HCT116 (cell line): ENCODE measurements around the gene TMEM86A. TPM values are rescaled to one million over a fixed set of nuclear protein-coding genes. Genes with fewer than 3 reads are reported as not detected.

Experiments used
- ATAC-seq: fragments of 200-7000 bp; cut with Tn5 transposase; 2 replicates; pipeline ENCODE4 v1.9.1; 2020; ENCODE audit warnings: mild to moderate bottlenecking, moderate library complexity
- BruUV-seq: library from RNA; stranded (reverse); fragments of 400-500 nt; replicated peaks from 2 replicates; lab custom pipeline; 2021; lab: Mats Ljungman, UMichigan
- CTCF ChIA-PET: fragments of 300-600 bp; sonication (Branson Sonifier 250); formaldehyde crosslinking; loops from one replicate; lab custom pipeline; 2021; ENCODE audit warnings: antibody characterized with exemption; lab: Charles Lee
- POLR2A ChIA-PET: fragments of 300-600, 350-600 bp; sonication (Branson Sonifier 250); formaldehyde crosslinking; loops from one replicate; lab custom pipeline; 2021; ENCODE audit warnings: antibody characterized with exemption; lab: Charles Lee
- RAD21 ChIA-PET, 2 experiments: fragments of 300-600 bp; sonication (Branson Sonifier 250); formaldehyde crosslinking; loops; one replicate each; lab custom pipeline; 2023; ENCODE audit warnings: low total read pairs in 2 of 2; ENCODE audit not compliant: uncharacterized antibody in 2 of 2, unreplicated experiment in 2 of 2, low non-redundant PET in 1 of 2; lab: Charles Lee
- DNase-seq: peaks from one replicate; pipeline ENCODE4 v3.0.0-alpha.2; 2010; ENCODE audit warnings: low read depth, low spot score
- H2AFZ ChIP-seq: fragments of 200-600 bp; shearing (Covaris generic), sonication (generic); 2 replicates; pipeline ENCODE4 v1.6.1; 2017; ENCODE audit warnings: low read depth, mixed run types, mixed read lengths, antibody characterized with exemption, low read length; ENCODE audit not compliant: poor library complexity, severe bottlenecking
- H3K27ac ChIP-seq: 2 replicates; pipeline ENCODE4 v1.5.1; 2012; ENCODE audit warnings: low read depth, low read length
- H3K27me3 ChIP-seq: fragments of 200-600 bp; sonication (generic); 2 replicates; pipeline ENCODE4 v1.6.1; 2016; ENCODE audit warnings: mixed run types, low read length, mixed read lengths; ENCODE audit not compliant: insufficient read depth
- H3K36me3 ChIP-seq, 2 experiments: fragments of 200-500 bp in 1 of 2; fragments of 200-600 bp in 1 of 2; sonication (Bioruptor generic) in 1 of 2; sonication (generic) in 1 of 2; 2 replicates each; pipeline versions ENCODE4 v1.5.1 to v1.6.1; 2014 to 2016; ENCODE audit warnings: low read length in 2 of 2, inconsistent platforms in 1 of 2, mixed read lengths in 1 of 2, mixed run types in 1 of 2; ENCODE audit not compliant: insufficient read depth in 2 of 2, control insufficient read depth in 1 of 2
- H3K4me1 ChIP-seq, 2 experiments: fragments of 200-600 bp in 1 of 2; sonication (generic) in 1 of 2; 2 replicates each; pipeline versions ENCODE4 v1.5.1 to v1.6.1; 2012 to 2017; ENCODE audit warnings: low read length in 2 of 2, inconsistent platforms in 1 of 2, mild to moderate bottlenecking in 1 of 2, mixed read lengths in 1 of 2, mixed run types in 1 of 2, moderate library complexity in 1 of 2; ENCODE audit not compliant: insufficient read depth in 2 of 2, control insufficient read depth in 1 of 2
- H3K4me2 ChIP-seq: fragments of 200-600 bp; sonication (generic); 2 replicates; pipeline ENCODE4 v1.6.1; 2017; ENCODE audit warnings: mixed run types, low read length, mixed read lengths
- H3K4me3 ChIP-seq, 2 experiments: fragments of 200-600 bp in 1 of 2; sonication (generic) in 1 of 2; replicated peaks in 1 of 2; 2 replicates each; pipeline ENCODE4 v1.5.1; 2011 to 2016; ENCODE audit warnings: low read length in 2 of 2, control low read depth in 1 of 2, low read depth in 1 of 2, mild to moderate bottlenecking in 1 of 2, mixed read lengths in 1 of 2, mixed run types in 1 of 2
- H3K79me2 ChIP-seq: fragments of 200-600 bp; sonication (generic); 2 replicates; pipeline ENCODE4 v1.6.1; 2017; ENCODE audit warnings: mild to moderate bottlenecking, mixed run types, low read length, moderate library complexity, mixed read lengths; ENCODE audit not compliant: insufficient read depth
- H3K9ac ChIP-seq: fragments of 200-600 bp; sonication (generic); 2 replicates; pipeline ENCODE4 v1.6.1; 2016; ENCODE audit warnings: low read length, mixed read lengths
- H3K9me2 ChIP-seq: fragments of 200-600 bp; sonication (generic), shearing (Covaris generic); 2 replicates; pipeline ENCODE4 v1.6.1; 2017; ENCODE audit warnings: mixed run types, mild to moderate bottlenecking, moderate library complexity; ENCODE audit not compliant: insufficient read depth
- H3K9me3 ChIP-seq, 2 experiments: fragments of 200-500 bp in 1 of 2; fragments of 200-600 bp in 1 of 2; sonication (Bioruptor generic) in 1 of 2; sonication (generic) in 1 of 2; 2 replicates each; pipeline ENCODE4 v1.6.1; 2014 to 2017; ENCODE audit warnings: low read length in 2 of 2, mixed read lengths in 2 of 2, inconsistent platforms in 1 of 2, low read depth in 1 of 2, mild to moderate bottlenecking in 1 of 2, mixed run types in 1 of 2, moderate library complexity in 1 of 2; ENCODE audit not compliant: control insufficient read depth in 1 of 2, insufficient read depth in 1 of 2
- H4K20me1 ChIP-seq: fragments of 200-600 bp; sonication (generic), shearing (Covaris generic); 2 replicates; pipeline ENCODE4 v1.6.1; 2017; ENCODE audit warnings: mixed run types, mild to moderate bottlenecking, moderate library complexity; ENCODE audit not compliant: insufficient read depth
- CTCF ChIP-seq, 3 experiments: fragments of 200-600 bp in 1 of 3; sonication (generic) in 1 of 3; IDR thresholded peaks in 2 of 3; conservative IDR thresholded peaks in 1 of 3; 2 replicates each; pipeline ENCODE4 v1.5.1; 2012 to 2017; ENCODE audit warnings: low read depth in 2 of 3, low read length in 2 of 3, antibody characterized with exemption in 1 of 3, borderline replicate concordance in 1 of 3, control low read depth in 1 of 3, mild to moderate bottlenecking in 1 of 3, mixed read lengths in 1 of 3, mixed run types in 1 of 3, moderate library complexity in 1 of 3; ENCODE audit not compliant: insufficient read depth in 1 of 3
- ELF1 ChIP-seq: IDR thresholded peaks from 2 replicates; pipeline ENCODE4 v1.6.1; 2012; ENCODE audit warnings: low read depth, borderline replicate concordance
- FOSL1 ChIP-seq: IDR thresholded peaks from 2 replicates; pipeline ENCODE4 v1.6.1; 2012; ENCODE audit warnings: low read depth
- JUND ChIP-seq: IDR thresholded peaks from 2 replicates; pipeline ENCODE4 v1.6.1; 2012
- RAD21 ChIP-seq: IDR thresholded peaks from 2 replicates; pipeline ENCODE4 v1.6.1; 2012; ENCODE audit warnings: low read depth, mild to moderate bottlenecking
- REST ChIP-seq: IDR thresholded peaks from 2 replicates; pipeline ENCODE4 v1.6.1; 2012; ENCODE audit warnings: low read depth
- ZFX ChIP-seq: fragments of 450-650 bp; IDR thresholded peaks from 2 replicates; pipeline ENCODE4 v1.6.1; 2017
- intact Hi-C: fragments of 100-400 bp; cut with micrococcal nuclease; formaldehyde crosslinking; loops from 2 replicates; pipeline ENCODE4 v1.10.0; 2022
- total RNA-seq: library from RNA; stranded (reverse); gene quantifications from one replicate; pipeline ENCODE4 v1.2.1, GENCODE V29; 2021; ENCODE audit not compliant: unreplicated experiment

TMEM86A gene
- total RNA-seq, 1 experiment from 2014 or later: 2.0 TPM

- H3K36me3 ChIP-seq: no peaks in the 10 kb centered on the region
- TF ChIP-seq JUND (no peak), REST (no peak), RAD21 (no peak), CTCF (IDR thresholded peaks at IDR 0.05 in 2 of 3, conservative IDR thresholded peaks at IDR 0.05 in 1 of 3; ENCODE audit: borderline replicate concordance in 1 of 3, insufficient read depth in 1 of 3, low read depth in 2 of 3, low read length in 2 of 3) (no peak), ZFX (no peak), ELF1 (no peak), FOSL1 (no peak)
- TF ChIP-seq, all 23 proteins: peak for 0
- H3K27me3 ChIP-seq: peaks cover 7% of the 10 kb centered on the region; the same call in 1 of the 2 replicates
- no peaks in the 10 kb centered on the region for H3K9me3 ChIP-seq
- no peaks in the 10 kb centered on the region for H3K9me2 ChIP-seq
- H3K79me2 ChIP-seq: no peaks in the 10 kb centered on the region
- ChIA-PET RAD21 (no interaction called here), POLR2A (no interaction called here), CTCF (no interaction called here)
- H3K4me2 ChIP-seq: no peak overlapping the region
- no peaks in the 10 kb centered on the region for H3K4me1 ChIP-seq
- no peak overlapping the region for H3K9ac ChIP-seq
- intact Hi-C loops: no loop called here
- H2AFZ ChIP-seq: no peak overlapping the region
- H3K4me3 ChIP-seq: no peak overlapping the region
- no peaks in the 10 kb centered on the region for H4K20me1 ChIP-seq
- no TSS peak for BruUV-seq
- ATAC-seq: no peak
- DNase-seq: no peak
- no peak overlapping the region for H3K27ac ChIP-seq
Observed at GRCh38 chr11:18709414-18709813, 10.8 kb downstream of the TMEM86A start.
